Activated T-cell treated with anti-CD3 and anti-CD28 coated beads, Interleukin-2, amount 50 U/mL, for 4 hours (primary cell): ENCODE measurements around the gene EGFR. TPM values are rescaled to one million over a fixed set of nuclear protein-coding genes. Genes with fewer than 3 reads are reported as not detected.

Experiments used
- ATAC-seq, 2 donors: fragments of 200-7000 bp; cut with Tn5 transposase; one replicate each; pipeline ENCODE4 v1.10.0; 2021
- DNase-seq: peaks from one replicate; pipeline ENCODE4 v3.0.0-alpha.2; 2020
- H3K27me3 Mint-ChIP-seq: one replicate; pipeline ENCODE4 v1.8.0; 2021; ENCODE audit warnings: low read depth, mixed read lengths
- H3K36me3 Mint-ChIP-seq: one replicate; pipeline ENCODE4 v1.8.0; 2022; ENCODE audit warnings: mixed read lengths; ENCODE audit not compliant: insufficient read depth
- H3K4me1 Mint-ChIP-seq: one replicate; pipeline ENCODE4 v1.8.0; 2021; ENCODE audit warnings: low read depth, mixed read lengths
- H3K4me3 Mint-ChIP-seq: one replicate; pipeline ENCODE4 v1.8.0; 2021; ENCODE audit warnings: mild to moderate bottlenecking, moderate library complexity, mixed read lengths
- H3K9me3 Mint-ChIP-seq: one replicate; pipeline ENCODE4 v1.8.0; 2021; ENCODE audit warnings: mixed read lengths
- total RNA-seq, 3 donors: library from RNA; stranded (reverse); gene quantifications; one replicate each; pipeline ENCODE4 v1.2.1, GENCODE V29; 2021

Gene EGFR
- total RNA-seq, 3 donors from 2014 or later, result 0.11 to 0.30 (median 0.26) TPM

GRCh38 chr7:55246171-55246570 is 227.4 kb downstream of the EGFR start:
- H3K4me3 Mint-ChIP-seq, result no peak overlapping the region
- no peaks in the 10 kb centered on the region for H3K36me3 Mint-ChIP-seq
- peaks cover 16% of the 10 kb centered on the region for H3K27me3 Mint-ChIP-seq
- H3K4me1 Mint-ChIP-seq, result no peaks in the 10 kb centered on the region
- ATAC-seq (no peak), DNase-seq (no peak)
- no peaks in the 10 kb centered on the region for H3K9me3 Mint-ChIP-seq

- Mint-ChIP-seq H3K27me3 (peaks cover 26% of the 10 kb centered on the region), H3K4me1 (no peaks in the 10 kb centered on the region), H3K36me3 (no peaks in the 10 kb centered on the region), H3K9me3 (no peaks in the 10 kb centered on the region), H3K4me3 (no peak overlapping the region)
- DNase-seq, result no peak
- ATAC-seq, result no peak
These were observed 228.6 kb downstream of the EGFR start for GRCh38 chr7:55247428-55247827.

- no peaks in the 10 kb centered on the region for H3K4me1 Mint-ChIP-seq
- ATAC-seq, result no peak
- H3K4me3 Mint-ChIP-seq, result no peak overlapping the region
These were observed 229.7 kb downstream of the EGFR start for GRCh38 chr7:55248526-55248925.

GRCh38 chr7:55249332-55249731 is 230.5 kb downstream of the EGFR start:
- H3K4me3 Mint-ChIP-seq, result no peak overlapping the region
- DNase-seq (no peak), ATAC-seq (no peak)
- peaks cover 45% of the 10 kb centered on the region for H3K27me3 Mint-ChIP-seq
- no peaks in the 10 kb centered on the region for H3K36me3 Mint-ChIP-seq
- H3K4me1 Mint-ChIP-seq, result peaks cover 2% of the 10 kb centered on the region
- no peaks in the 10 kb centered on the region for H3K9me3 Mint-ChIP-seq

More at GRCh38 chr7:55248526-55248925, 229.7 kb downstream of the EGFR start:
- Mint-ChIP-seq H3K9me3 (no peaks in the 10 kb centered on the region), H3K27me3 (peaks cover 37% of the 10 kb centered on the region), H3K36me3 (no peaks in the 10 kb centered on the region)
- no peak for DNase-seq

- peaks cover 50% of the 10 kb centered on the region for H3K27me3 Mint-ChIP-seq
- no peak for DNase-seq
- no peaks in the 10 kb centered on the region for H3K9me3 Mint-ChIP-seq
- H3K4me1 Mint-ChIP-seq, result peaks cover 7% of the 10 kb centered on the region
- H3K36me3 Mint-ChIP-seq, result no peaks in the 10 kb centered on the region
- ATAC-seq, result no peak
- no peak overlapping the region for H3K4me3 Mint-ChIP-seq
These were observed 231.5 kb downstream of the EGFR start for GRCh38 chr7:55250313-55250712.

- Mint-ChIP-seq H3K27me3 (peaks cover 60% of the 10 kb centered on the region), H3K4me3 (no peak overlapping the region), H3K9me3 (no peaks in the 10 kb centered on the region), H3K36me3 (no peaks in the 10 kb centered on the region), H3K4me1 (peaks cover 12% of the 10 kb centered on the region)
- ATAC-seq (no peak), DNase-seq (no peak)
These were observed 232.5 kb downstream of the EGFR start for GRCh38 chr7:55251313-55251712.

- no peaks in the 10 kb centered on the region for H3K9me3 Mint-ChIP-seq
- ATAC-seq, result no peak
- DNase-seq, result no peak
- H3K4me1 Mint-ChIP-seq, result peaks cover 12% of the 10 kb centered on the region
- peaks cover 64% of the 10 kb centered on the region for H3K27me3 Mint-ChIP-seq
- H3K36me3 Mint-ChIP-seq, result no peaks in the 10 kb centered on the region
- no peak overlapping the region for H3K4me3 Mint-ChIP-seq
These were observed 233.1 kb downstream of the EGFR start for GRCh38 chr7:55251911-55252310.

GRCh38 chr7:55252386-55252785 is 233.6 kb downstream of the EGFR start:
- DNase-seq, result no peak
- Mint-ChIP-seq H3K4me3 (no peak overlapping the region), H3K36me3 (no peaks in the 10 kb centered on the region), H3K9me3 (no peaks in the 10 kb centered on the region), H3K4me1 (peaks cover 12% of the 10 kb centered on the region), H3K27me3 (peaks cover 66% of the 10 kb centered on the region)
- no peak for ATAC-seq

- no peaks in the 10 kb centered on the region for H3K36me3 Mint-ChIP-seq
- H3K4me3 Mint-ChIP-seq, result no peak overlapping the region
- ATAC-seq, result no peak
- no peak for DNase-seq
- peaks cover 66% of the 10 kb centered on the region for H3K27me3 Mint-ChIP-seq
- no peaks in the 10 kb centered on the region for H3K9me3 Mint-ChIP-seq
- peaks cover 12% of the 10 kb centered on the region for H3K4me1 Mint-ChIP-seq
These were observed 234.4 kb downstream of the EGFR start for GRCh38 chr7:55253188-55253587.

- Mint-ChIP-seq H3K4me1 (peaks cover 12% of the 10 kb centered on the region), H3K4me3 (peak overlapping the region; percentile 59), H3K36me3 (no peaks in the 10 kb centered on the region), H3K9me3 (no peaks in the 10 kb centered on the region), H3K27me3 (peaks cover 63% of the 10 kb centered on the region)
- DNase-seq, result no peak
- no peak for ATAC-seq
These were observed 235.4 kb downstream of the EGFR start for GRCh38 chr7:55254242-55254595.

- ATAC-seq (peak; percentile 80 to 81), DNase-seq (peak; percentile 72)
- Mint-ChIP-seq H3K36me3 (no peaks in the 10 kb centered on the region), H3K9me3 (no peaks in the 10 kb centered on the region), H3K27me3 (peaks cover 63% of the 10 kb centered on the region), H3K4me1 (peaks cover 12% of the 10 kb centered on the region), H3K4me3 (peak overlapping the region; percentile 82)
These were observed 236.0 kb downstream of the EGFR start for GRCh38 chr7:55254596-55255495.

- H3K27me3 Mint-ChIP-seq, result peaks cover 59% of the 10 kb centered on the region
- H3K36me3 Mint-ChIP-seq, result no peaks in the 10 kb centered on the region
- peak; percentile 67 for DNase-seq
- peak overlapping the region; percentile 82 for H3K4me3 Mint-ChIP-seq
- ATAC-seq, result peak; percentile 89 to 93
- H3K4me1 Mint-ChIP-seq, result peaks cover 12% of the 10 kb centered on the region
- H3K9me3 Mint-ChIP-seq, result no peaks in the 10 kb centered on the region
These were observed 237.0 kb downstream of the EGFR start for GRCh38 chr7:55255496-55256445.

- DNase-seq (no peak), ATAC-seq (no peak)
- H3K9me3 Mint-ChIP-seq, result no peaks in the 10 kb centered on the region
- H3K36me3 Mint-ChIP-seq, result no peaks in the 10 kb centered on the region
- H3K4me3 Mint-ChIP-seq, result no peak overlapping the region
- H3K4me1 Mint-ChIP-seq, result peaks cover 12% of the 10 kb centered on the region
- peaks cover 34% of the 10 kb centered on the region for H3K27me3 Mint-ChIP-seq
These were observed 239.8 kb downstream of the EGFR start for GRCh38 chr7:55258631-55259030.

GRCh38 chr7:55260171-55260570 is 241.4 kb downstream of the EGFR start:
- ATAC-seq, result no peak
- no peak overlapping the region for H3K4me3 Mint-ChIP-seq
- H3K9me3 Mint-ChIP-seq, result no peaks in the 10 kb centered on the region

More at GRCh38 chr7:55260171-55260570, 241.4 kb downstream of the EGFR start:
- no peaks in the 10 kb centered on the region for H3K36me3 Mint-ChIP-seq
- H3K4me1 Mint-ChIP-seq, result peaks cover 7% of the 10 kb centered on the region
- DNase-seq, result no peak
- H3K27me3 Mint-ChIP-seq, result peaks cover 23% of the 10 kb centered on the region
